HepG2 (cell line): ENCODE measurements around the gene ZNF804A.

Source experiments
- CHCHD3 ChIP-seq: sonication (generic); formaldehyde crosslinking; IDR thresholded peaks from 2 replicates; pipeline ENCODE4 v1.8.0; 2022; ENCODE audit warnings: mild to moderate bottlenecking, missing genetic modification reagents, moderate library complexity
- KDM1A ChIP-seq: IDR thresholded peaks from 2 replicates; pipeline ENCODE4 v1.6.1; 2016; ENCODE audit warnings: missing compliant biosample characterization
- MYC ChIP-seq: sonication (generic); formaldehyde crosslinking; IDR thresholded peaks from 2 replicates; pipeline ENCODE4 v1.9.0; 2021; ENCODE audit warnings: missing genetic modification reagents, borderline replicate concordance
- NR3C1 ChIP-seq: sonication (generic); formaldehyde crosslinking; IDR thresholded peaks from 2 replicates; pipeline ENCODE4 v1.4.0; 2020; ENCODE audit warnings: missing genetic modification reagents
- RBM39 ChIP-seq: fragments of 200-400 bp; formaldehyde crosslinking; IDR thresholded peaks from one replicate; pipeline ENCODE4 v1.6.1; 2018; ENCODE audit warnings: antibody characterized with exemption, mild to moderate bottlenecking, low read depth, low read length; ENCODE audit not compliant: poor library complexity, severe bottlenecking
- XRCC5 ChIP-seq: fragments of 200-400 bp; formaldehyde crosslinking; optimal IDR thresholded peaks from 2 replicates; pipeline ENCODE3; 2017; ENCODE audit warnings: mild to moderate bottlenecking, low read length
- ZNF138 ChIP-seq: sonication (generic); formaldehyde crosslinking; IDR thresholded peaks from 2 replicates; pipeline ENCODE4 v1.5.0; 2020; ENCODE audit warnings: mild to moderate bottlenecking, low read depth, missing genetic modification reagents
- ZNF543 ChIP-seq: sonication (generic); formaldehyde crosslinking; IDR thresholded peaks from 2 replicates; pipeline ENCODE4 v1.4.0; 2020; ENCODE audit warnings: mild to moderate bottlenecking, missing genetic modification reagents
- ZNF670 ChIP-seq: sonication (generic); formaldehyde crosslinking; IDR thresholded peaks from 2 replicates; pipeline ENCODE4 v1.8.0; 2022; ENCODE audit warnings: mild to moderate bottlenecking, missing genetic modification reagents, borderline replicate concordance
- TF ChIP-seq, protein P1 (sequence below): sonication (generic); formaldehyde crosslinking; IDR thresholded peaks from 2 replicates; pipeline ENCODE4 v1.5.0; 2020; ENCODE audit warnings: mild to moderate bottlenecking, missing genetic modification reagents, moderate library complexity
- TF ChIP-seq, protein P2 (sequence below): sonication (generic); formaldehyde crosslinking; IDR thresholded peaks from 2 replicates; pipeline ENCODE4 v1.8.1; 2022; ENCODE audit warnings: low read depth, mild to moderate bottlenecking, missing genetic modification reagents
- TF ChIP-seq, protein P3 (sequence below): IDR thresholded peaks from 2 replicates; pipeline ENCODE4 v1.6.1; 2016
- TF ChIP-seq, protein P4 (sequence below): sonication (generic); formaldehyde crosslinking; IDR thresholded peaks from 2 replicates; pipeline ENCODE4 v1.4.0; 2020; ENCODE audit warnings: missing genetic modification reagents

DNA sequence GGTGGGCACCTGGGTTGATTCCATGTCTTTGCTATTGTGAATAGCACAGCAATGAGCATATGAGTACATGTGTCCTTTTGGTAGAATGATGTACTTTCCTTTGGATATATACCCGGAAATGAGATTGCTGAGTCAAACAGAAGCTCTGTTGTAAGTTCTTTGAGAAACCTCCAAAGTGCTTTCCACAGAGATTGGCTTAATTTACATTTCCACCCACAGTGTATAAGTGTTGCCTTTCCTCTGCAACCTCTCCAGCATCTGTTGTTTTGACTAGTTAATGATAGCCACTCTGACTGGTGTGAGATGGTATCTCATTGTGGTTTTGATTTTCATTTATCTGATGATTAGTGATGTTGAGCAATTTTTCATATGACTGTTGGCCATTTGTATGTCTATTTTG is 194.8 kb downstream of the ZNF804A start:
- TF ChIP-seq XRCC5 (no peak), ZNF670 (CRISPR knock-in tag) (no peak), KDM1A (CRISPR knock-in tag) (no peak), RBM39 (no peak), CHCHD3 (no peak), ZNF138 (CRISPR knock-in tag) (no peak), ZNF543 (no peak), NR3C1 (CRISPR knock-in tag) (no peak), MYC (no peak)
- TF ChIP-seq, protein P1, sequence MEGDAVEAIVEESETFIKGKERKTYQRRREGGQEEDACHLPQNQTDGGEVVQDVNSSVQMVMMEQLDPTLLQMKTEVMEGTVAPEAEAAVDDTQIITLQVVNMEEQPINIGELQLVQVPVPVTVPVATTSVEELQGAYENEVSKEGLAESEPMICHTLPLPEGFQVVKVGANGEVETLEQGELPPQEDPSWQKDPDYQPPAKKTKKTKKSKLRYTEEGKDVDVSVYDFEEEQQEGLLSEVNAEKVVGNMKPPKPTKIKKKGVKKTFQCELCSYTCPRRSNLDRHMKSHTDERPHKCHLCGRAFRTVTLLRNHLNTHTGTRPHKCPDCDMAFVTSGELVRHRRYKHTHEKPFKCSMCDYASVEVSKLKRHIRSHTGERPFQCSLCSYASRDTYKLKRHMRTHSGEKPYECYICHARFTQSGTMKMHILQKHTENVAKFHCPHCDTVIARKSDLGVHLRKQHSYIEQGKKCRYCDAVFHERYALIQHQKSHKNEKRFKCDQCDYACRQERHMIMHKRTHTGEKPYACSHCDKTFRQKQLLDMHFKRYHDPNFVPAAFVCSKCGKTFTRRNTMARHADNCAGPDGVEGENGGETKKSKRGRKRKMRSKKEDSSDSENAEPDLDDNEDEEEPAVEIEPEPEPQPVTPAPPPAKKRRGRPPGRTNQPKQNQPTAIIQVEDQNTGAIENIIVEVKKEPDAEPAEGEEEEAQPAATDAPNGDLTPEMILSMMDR (CRISPR knock-in tag), result no peak
- TF ChIP-seq, protein P2, sequence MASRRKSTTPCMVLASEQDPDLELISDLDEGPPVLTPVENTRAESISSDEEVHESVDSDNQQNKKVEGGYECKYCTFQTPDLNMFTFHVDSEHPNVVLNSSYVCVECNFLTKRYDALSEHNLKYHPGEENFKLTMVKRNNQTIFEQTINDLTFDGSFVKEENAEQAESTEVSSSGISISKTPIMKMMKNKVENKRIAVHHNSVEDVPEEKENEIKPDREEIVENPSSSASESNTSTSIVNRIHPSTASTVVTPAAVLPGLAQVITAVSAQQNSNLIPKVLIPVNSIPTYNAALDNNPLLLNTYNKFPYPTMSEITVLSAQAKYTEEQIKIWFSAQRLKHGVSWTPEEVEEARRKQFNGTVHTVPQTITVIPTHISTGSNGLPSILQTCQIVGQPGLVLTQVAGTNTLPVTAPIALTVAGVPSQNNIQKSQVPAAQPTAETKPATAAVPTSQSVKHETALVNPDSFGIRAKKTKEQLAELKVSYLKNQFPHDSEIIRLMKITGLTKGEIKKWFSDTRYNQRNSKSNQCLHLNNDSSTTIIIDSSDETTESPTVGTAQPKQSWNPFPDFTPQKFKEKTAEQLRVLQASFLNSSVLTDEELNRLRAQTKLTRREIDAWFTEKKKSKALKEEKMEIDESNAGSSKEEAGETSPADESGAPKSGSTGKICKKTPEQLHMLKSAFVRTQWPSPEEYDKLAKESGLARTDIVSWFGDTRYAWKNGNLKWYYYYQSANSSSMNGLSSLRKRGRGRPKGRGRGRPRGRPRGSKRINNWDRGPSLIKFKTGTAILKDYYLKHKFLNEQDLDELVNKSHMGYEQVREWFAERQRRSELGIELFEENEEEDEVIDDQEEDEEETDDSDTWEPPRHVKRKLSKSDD (CRISPR knock-in tag), result no peak
- TF ChIP-seq, protein P3, sequence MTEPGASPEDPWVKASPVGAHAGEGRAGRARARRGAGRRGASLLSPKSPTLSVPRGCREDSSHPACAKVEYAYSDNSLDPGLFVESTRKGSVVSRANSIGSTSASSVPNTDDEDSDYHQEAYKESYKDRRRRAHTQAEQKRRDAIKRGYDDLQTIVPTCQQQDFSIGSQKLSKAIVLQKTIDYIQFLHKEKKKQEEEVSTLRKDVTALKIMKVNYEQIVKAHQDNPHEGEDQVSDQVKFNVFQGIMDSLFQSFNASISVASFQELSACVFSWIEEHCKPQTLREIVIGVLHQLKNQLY (CRISPR knock-in tag), result no peak
- TF ChIP-seq, protein P4, sequence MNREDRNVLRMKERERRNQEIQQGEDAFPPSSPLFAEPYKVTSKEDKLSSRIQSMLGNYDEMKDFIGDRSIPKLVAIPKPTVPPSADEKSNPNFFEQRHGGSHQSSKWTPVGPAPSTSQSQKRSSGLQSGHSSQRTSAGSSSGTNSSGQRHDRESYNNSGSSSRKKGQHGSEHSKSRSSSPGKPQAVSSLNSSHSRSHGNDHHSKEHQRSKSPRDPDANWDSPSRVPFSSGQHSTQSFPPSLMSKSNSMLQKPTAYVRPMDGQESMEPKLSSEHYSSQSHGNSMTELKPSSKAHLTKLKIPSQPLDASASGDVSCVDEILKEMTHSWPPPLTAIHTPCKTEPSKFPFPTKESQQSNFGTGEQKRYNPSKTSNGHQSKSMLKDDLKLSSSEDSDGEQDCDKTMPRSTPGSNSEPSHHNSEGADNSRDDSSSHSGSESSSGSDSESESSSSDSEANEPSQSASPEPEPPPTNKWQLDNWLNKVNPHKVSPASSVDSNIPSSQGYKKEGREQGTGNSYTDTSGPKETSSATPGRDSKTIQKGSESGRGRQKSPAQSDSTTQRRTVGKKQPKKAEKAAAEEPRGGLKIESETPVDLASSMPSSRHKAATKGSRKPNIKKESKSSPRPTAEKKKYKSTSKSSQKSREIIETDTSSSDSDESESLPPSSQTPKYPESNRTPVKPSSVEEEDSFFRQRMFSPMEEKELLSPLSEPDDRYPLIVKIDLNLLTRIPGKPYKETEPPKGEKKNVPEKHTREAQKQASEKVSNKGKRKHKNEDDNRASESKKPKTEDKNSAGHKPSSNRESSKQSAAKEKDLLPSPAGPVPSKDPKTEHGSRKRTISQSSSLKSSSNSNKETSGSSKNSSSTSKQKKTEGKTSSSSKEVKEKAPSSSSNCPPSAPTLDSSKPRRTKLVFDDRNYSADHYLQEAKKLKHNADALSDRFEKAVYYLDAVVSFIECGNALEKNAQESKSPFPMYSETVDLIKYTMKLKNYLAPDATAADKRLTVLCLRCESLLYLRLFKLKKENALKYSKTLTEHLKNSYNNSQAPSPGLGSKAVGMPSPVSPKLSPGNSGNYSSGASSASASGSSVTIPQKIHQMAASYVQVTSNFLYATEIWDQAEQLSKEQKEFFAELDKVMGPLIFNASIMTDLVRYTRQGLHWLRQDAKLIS, result no peak
